PC-3 (cell line): ENCODE measurements around the gene ALCAM. TPM values are rescaled to one million over a fixed set of nuclear protein-coding genes. Genes with fewer than 3 reads are reported as not detected.

Source experiments
- ATAC-seq: fragments of 200-7000 bp; cut with Tn5 transposase; 2 replicates; pipeline ENCODE4 v1.9.1; 2020; ENCODE audit warnings: mild to moderate bottlenecking, moderate library complexity
- BruUV-seq: library from RNA; stranded (reverse); fragments of 400-500 nt; replicated peaks from 2 replicates; lab custom pipeline; 2021; lab: Mats Ljungman, UMichigan
- CTCF ChIA-PET: fragments of 300-600 bp; sonication (Branson Sonifier 250); formaldehyde crosslinking; loops from one replicate; lab custom pipeline; 2022; ENCODE audit warnings: antibody characterized with exemption; lab: Charles Lee
- POLR2A ChIA-PET: fragments of 300-600 bp; sonication (Branson Sonifier 250); formaldehyde crosslinking; loops from one replicate; lab custom pipeline; 2022; ENCODE audit warnings: antibody characterized with exemption; ENCODE audit not compliant: unreplicated experiment; lab: Charles Lee
- DNase-seq: peaks from one replicate; pipeline ENCODE4 v3.0.0-alpha.2; 2015
- H2AFZ ChIP-seq: fragments of 300-600 bp; sonication (generic); 2 replicates; pipeline ENCODE4 v1.6.0; 2016; ENCODE audit warnings: antibody characterized with exemption, low read length
- H3F3A ChIP-seq: fragments of 300-600 bp; sonication (generic); one replicate; pipeline ENCODE4 v1.6.0; 2017; ENCODE audit warnings: antibody characterized with exemption, low read length, control low read depth, mild to moderate bottlenecking; ENCODE audit not compliant: unreplicated experiment
- H3K27ac ChIP-seq: fragments of 300-600 bp; sonication (generic); 2 replicates; pipeline ENCODE4 v1.5.1; 2016; ENCODE audit warnings: mild to moderate bottlenecking, low read length
- H3K27me3 ChIP-seq: fragments of 300-600 bp; sonication (generic); 2 replicates; pipeline ENCODE4 v1.6.1; 2016; ENCODE audit warnings: low read length, mixed read lengths
- H3K36me3 ChIP-seq: fragments of 300-600 bp; sonication (generic); 2 replicates; pipeline ENCODE4 v1.6.1; 2016; ENCODE audit warnings: low read depth, mixed run types, low read length, mixed read lengths
- H3K4me1 ChIP-seq: fragments of 300-600 bp; sonication (generic); 2 replicates; pipeline ENCODE4 v1.5.1; 2016; ENCODE audit warnings: low read length; ENCODE audit not compliant: insufficient read depth
- H3K4me2 ChIP-seq: fragments of 300-600 bp; sonication (generic); 2 replicates; pipeline ENCODE4 v1.6.0; 2016; ENCODE audit warnings: low read length
- H3K4me3 ChIP-seq: fragments of 300-600 bp; sonication (generic); 2 replicates; pipeline ENCODE4 v1.5.1; 2016; ENCODE audit warnings: mild to moderate bottlenecking, low read length, mixed read lengths
- H3K79me2 ChIP-seq: fragments of 300-600 bp; sonication (generic); 2 replicates; pipeline ENCODE4 v1.6.1; 2017; ENCODE audit warnings: low read length, mixed read lengths
- H3K9ac ChIP-seq: fragments of 300-600 bp; sonication (generic); 2 replicates; pipeline ENCODE4 v1.6.0; 2016; ENCODE audit warnings: mild to moderate bottlenecking, low read length
- H3K9me2 ChIP-seq: fragments of 300-600 bp; sonication (generic); replicated peaks from 2 replicates; pipeline ENCODE4 v1.6.1; 2016; ENCODE audit warnings: mixed run types, low read length, mixed read lengths
- H3K9me3 ChIP-seq: fragments of 300-600 bp; sonication (generic); 2 replicates; pipeline ENCODE4 v1.6.1; 2016; ENCODE audit warnings: low read length, mixed read lengths
- H4K20me1 ChIP-seq: fragments of 300-600 bp; sonication (generic); 2 replicates; pipeline ENCODE4 v1.6.1; 2016; ENCODE audit warnings: low read length, mixed read lengths
- CTCF ChIP-seq: fragments of 300-600 bp; sonication (generic); conservative IDR thresholded peaks from 2 replicates; pipeline ENCODE4 v1.5.1; 2017; ENCODE audit warnings: antibody characterized with exemption, low read depth, mild to moderate bottlenecking, low read length
- EZH2 ChIP-seq: fragments of 300-600 bp; sonication (generic); IDR thresholded peaks from one replicate; pipeline ENCODE4 v1.6.1; 2017; ENCODE audit warnings: antibody characterized with exemption, mild to moderate bottlenecking, low read length; ENCODE audit not compliant: unreplicated experiment
- EZH2phosphoT487 ChIP-seq: fragments of 300-600 bp; sonication (generic); IDR thresholded peaks from 2 replicates; pipeline ENCODE4 v1.6.1; 2018; ENCODE audit warnings: mild to moderate bottlenecking, antibody characterized with exemption, low read length, borderline replicate concordance
- intact Hi-C: fragments of 100-400 bp; cut with micrococcal nuclease; formaldehyde crosslinking; loops from 2 replicates; pipeline ENCODE4 v1.9.0; 2023
- total RNA-seq: library from RNA; depleted of rRNA; stranded (reverse); fragments of >200 nt; gene quantifications from 2 replicates; pipeline ENCODE4 v1.2.3, GENCODE V29; 2014

The ALCAM gene
- total RNA-seq, 1 experiment from 2014 or later = 169 TPM

- intact Hi-C loops = no loop called here
- no peak overlapping the region for H3K9ac ChIP-seq
Observed at GRCh38 chr3:105473521-105474223, 107.0 kb downstream of the ALCAM start.

GRCh38 chr3:105480768-105481167, 114.1 kb downstream of the ALCAM start:
- intact Hi-C loops = no loop called here
- no peak overlapping the region for H3K4me3 ChIP-seq
- no peaks in the 10 kb centered on the region for H3F3A ChIP-seq
- no peak for TF ChIP-seq EZH2
- ATAC-seq = no peak
- H4K20me1 ChIP-seq = no peaks in the 10 kb centered on the region
- H3K9ac ChIP-seq = no peak overlapping the region
- peaks cover 14% of the 10 kb centered on the region; the same call in 1 of the 2 replicates for H3K36me3 ChIP-seq
- peaks cover 14% of the 10 kb centered on the region for H3K4me1 ChIP-seq
- ChIA-PET POLR2A (no interaction called here), CTCF (no interaction called here)
- no peak overlapping the region for H2AFZ ChIP-seq
- H3K27ac ChIP-seq = no peak overlapping the region
- no peaks in the 10 kb centered on the region for H3K9me3 ChIP-seq
- H3K9me2 ChIP-seq = no peaks in the 10 kb centered on the region
- peaks cover 88% of the 10 kb centered on the region for H3K79me2 ChIP-seq
- no TSS peak for BruUV-seq
- H3K4me2 ChIP-seq = no peak overlapping the region
- no peaks in the 10 kb centered on the region for H3K27me3 ChIP-seq
- DNase-seq = no peak

More at GRCh38 chr3:105473521-105474223, 107.0 kb downstream of the ALCAM start:
- Histone ChIP-seq H3K4me2 (no peak overlapping the region), H4K20me1 (no peaks in the 10 kb centered on the region), H3F3A (no peaks in the 10 kb centered on the region), H3K9me3 (no peaks in the 10 kb centered on the region), H3K79me2 (peaks cover 92% of the 10 kb centered on the region), H3K27me3 (no peaks in the 10 kb centered on the region), H3K4me1 (no peaks in the 10 kb centered on the region), H2AFZ (no peak overlapping the region), H3K36me3 (peaks cover 16% of the 10 kb centered on the region; the same call in 1 of the 2 replicates), H3K27ac (no peak overlapping the region), H3K4me3 (no peak overlapping the region), H3K9me2 (no peaks in the 10 kb centered on the region)
- TF ChIP-seq EZH2phosphoT487 (no peak), CTCF (no peak), EZH2 (no peak)
- ChIA-PET POLR2A (interaction anchor here (0.6 kb wide), 1 partner anchor 1027 kb away, joined by 4 read pairs; no protein-coding TSS in a partner anchor), CTCF (no interaction called here)
- DNase-seq (peak; percentile 46), ATAC-seq (peak; percentile 60)
- BruUV-seq = no TSS peak

- peaks cover 12% of the 10 kb centered on the region; the same call in 1 of the 2 replicates for H3K36me3 ChIP-seq
- CTCF ChIA-PET = no interaction called here
- peaks cover 84% of the 10 kb centered on the region for H3K79me2 ChIP-seq
- no peak overlapping the region for H3K4me2 ChIP-seq
- BruUV-seq = no TSS peak
- no peak for ATAC-seq
- H3K27ac ChIP-seq = no peak overlapping the region
- POLR2A ChIA-PET = no interaction called here
- TF ChIP-seq EZH2phosphoT487 (no peak), EZH2 (no peak), CTCF (no peak)
- no peaks in the 10 kb centered on the region for H3K27me3 ChIP-seq
- 0 out of 2 replicates have a peak, but pooled peaks cover 5% of the 10 kb centered on the region for H3K9me3 ChIP-seq
- no peaks in the 10 kb centered on the region for H4K20me1 ChIP-seq
- H3K4me1 ChIP-seq = peaks cover 14% of the 10 kb centered on the region
- H3K4me3 ChIP-seq = no peak overlapping the region
- intact Hi-C loops = no loop called here
- H3K9ac ChIP-seq = no peak overlapping the region
- H3F3A ChIP-seq = peaks cover 5% of the 10 kb centered on the region
- no peak for DNase-seq
- H2AFZ ChIP-seq = no peak overlapping the region
- no peaks in the 10 kb centered on the region for H3K9me2 ChIP-seq
Observed at GRCh38 chr3:105483476-105483875, 116.8 kb downstream of the ALCAM start.
